Endothelial cell of umbilical vein (primary cell): ENCODE data around the gene STRN3.
"Not testable (repeated sequence)": the region's sequence is repeated elsewhere in the genome, so short reads cannot be mapped to it uniquely, and the experiment has no call there.

Experiments
- POLR2A ChIP-seq: IDR thresholded peaks from 2 replicates; pipeline ENCODE4 v1.6.1; 2012; ENCODE audit warnings: low read depth, mild to moderate bottlenecking, control low read depth, low read length
- POLR2AphosphoS5 ChIP-seq: IDR thresholded peaks from 2 replicates; pipeline ENCODE4 v1.6.1; 2012; ENCODE audit warnings: low read depth, mild to moderate bottlenecking, control low read depth, low read length, moderate library complexity; ENCODE audit not compliant: insufficient read depth
- TF ChIP-seq, protein P1 (sequence below), 2 donors: IDR thresholded peaks; 1 replicate in 1 of 2; 2 replicates in 1 of 2; pipeline ENCODE4 v1.5.1; 2011; ENCODE audit warnings: low read length in 2 of 2, mild to moderate bottlenecking in 2 of 2, moderate library complexity in 2 of 2, control low read depth in 1 of 2, inconsistent platforms in 1 of 2, low read depth in 1 of 2; ENCODE audit not compliant: insufficient read depth in 1 of 2; ENCODE audit errors: extremely low read depth in 1 of 2

DNA sequence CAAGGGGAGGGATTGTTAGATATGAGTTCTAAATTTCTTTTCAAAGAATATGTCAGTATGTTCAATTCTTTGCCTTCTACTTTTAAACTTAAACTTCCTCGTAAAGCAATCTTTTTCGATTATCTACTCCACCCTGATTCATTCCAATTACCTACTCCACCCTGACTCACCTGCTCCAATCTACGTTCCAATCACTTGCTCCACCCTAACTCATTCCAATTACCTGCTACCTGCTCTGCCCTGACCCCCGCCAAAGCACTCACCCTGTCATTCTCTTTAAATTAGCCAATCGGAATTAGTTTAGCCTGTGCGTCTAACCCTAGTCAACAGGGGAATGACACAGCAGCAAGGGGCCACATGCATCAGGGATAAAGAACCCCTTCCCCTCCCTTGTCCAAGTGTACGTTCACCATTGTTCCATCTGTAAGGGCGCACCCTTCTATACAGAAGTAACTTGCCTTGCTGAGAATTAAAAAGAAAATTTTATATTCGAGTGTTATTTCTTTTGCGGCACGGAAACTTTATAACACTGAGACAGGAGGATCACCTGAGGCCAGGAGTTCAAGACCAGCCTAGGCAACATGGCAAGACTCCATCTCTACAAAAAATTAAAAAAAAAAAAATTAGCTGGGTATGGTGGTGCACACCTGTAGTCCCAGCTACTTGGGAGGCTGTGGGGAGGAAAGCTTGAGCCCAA, 54.0 kb downstream of the STRN3 start:
- TF ChIP-seq POLR2AphosphoS5, POLR2A: not testable (repeated sequence)
- TF ChIP-seq, protein P1, sequence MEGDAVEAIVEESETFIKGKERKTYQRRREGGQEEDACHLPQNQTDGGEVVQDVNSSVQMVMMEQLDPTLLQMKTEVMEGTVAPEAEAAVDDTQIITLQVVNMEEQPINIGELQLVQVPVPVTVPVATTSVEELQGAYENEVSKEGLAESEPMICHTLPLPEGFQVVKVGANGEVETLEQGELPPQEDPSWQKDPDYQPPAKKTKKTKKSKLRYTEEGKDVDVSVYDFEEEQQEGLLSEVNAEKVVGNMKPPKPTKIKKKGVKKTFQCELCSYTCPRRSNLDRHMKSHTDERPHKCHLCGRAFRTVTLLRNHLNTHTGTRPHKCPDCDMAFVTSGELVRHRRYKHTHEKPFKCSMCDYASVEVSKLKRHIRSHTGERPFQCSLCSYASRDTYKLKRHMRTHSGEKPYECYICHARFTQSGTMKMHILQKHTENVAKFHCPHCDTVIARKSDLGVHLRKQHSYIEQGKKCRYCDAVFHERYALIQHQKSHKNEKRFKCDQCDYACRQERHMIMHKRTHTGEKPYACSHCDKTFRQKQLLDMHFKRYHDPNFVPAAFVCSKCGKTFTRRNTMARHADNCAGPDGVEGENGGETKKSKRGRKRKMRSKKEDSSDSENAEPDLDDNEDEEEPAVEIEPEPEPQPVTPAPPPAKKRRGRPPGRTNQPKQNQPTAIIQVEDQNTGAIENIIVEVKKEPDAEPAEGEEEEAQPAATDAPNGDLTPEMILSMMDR (IDR thresholded peaks at IDR 0.05; ENCODE audit: extremely low read depth in 1 of 2, insufficient read depth in 1 of 2, low read depth in 1 of 2, low read length in 2 of 2), result not testable (repeated sequence)
